ENCODE measurements around the gene KBTBD13.

- TF ChIP-seq CTCF (IDR thresholded peaks at IDR 0.05) (peak in 1 of 4 experiments; percentile 17), POLR2AphosphoS5 (IDR thresholded peaks at IDR 0.05) (no peak), POLR2A (IDR thresholded peaks at IDR 0.05) (no peak), EP300 (IDR thresholded peaks at IDR 0.05) (no peak)
Measured at GRCh38 chr15:65085990-65086679, 9.6 kb downstream of the KBTBD13 start.
